ENCODE data around the gene ATRAID.

DNA sequence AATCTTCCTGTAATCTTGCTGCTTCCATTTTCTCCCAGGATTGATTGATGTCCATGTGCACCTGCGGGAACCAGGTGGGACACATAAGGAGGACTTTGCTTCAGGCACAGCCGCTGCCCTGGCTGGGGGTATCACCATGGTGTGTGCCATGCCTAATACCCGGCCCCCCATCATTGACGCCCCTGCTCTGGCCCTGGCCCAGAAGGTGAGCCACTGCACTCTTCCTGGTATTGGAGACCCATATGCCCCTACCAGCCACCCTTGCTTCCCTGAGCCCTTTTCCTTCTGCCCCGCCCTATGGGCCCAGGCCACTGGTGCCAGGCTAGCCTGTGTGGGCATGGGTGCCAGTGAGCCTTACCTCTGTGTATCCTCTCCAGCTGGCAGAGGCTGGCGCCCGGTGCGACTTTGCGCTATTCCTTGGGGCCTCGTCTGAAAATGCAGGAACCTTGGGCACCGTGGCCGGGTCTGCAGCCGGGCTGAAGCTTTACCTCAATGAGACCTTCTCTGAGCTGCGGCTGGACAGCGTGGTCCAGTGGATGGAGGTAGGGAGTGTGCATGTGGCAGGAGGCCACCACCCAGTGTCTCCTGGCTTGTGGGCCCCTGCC lies 25.6 kb downstream of the ATRAID start:
- TF ChIP-seq, protein P1, sequence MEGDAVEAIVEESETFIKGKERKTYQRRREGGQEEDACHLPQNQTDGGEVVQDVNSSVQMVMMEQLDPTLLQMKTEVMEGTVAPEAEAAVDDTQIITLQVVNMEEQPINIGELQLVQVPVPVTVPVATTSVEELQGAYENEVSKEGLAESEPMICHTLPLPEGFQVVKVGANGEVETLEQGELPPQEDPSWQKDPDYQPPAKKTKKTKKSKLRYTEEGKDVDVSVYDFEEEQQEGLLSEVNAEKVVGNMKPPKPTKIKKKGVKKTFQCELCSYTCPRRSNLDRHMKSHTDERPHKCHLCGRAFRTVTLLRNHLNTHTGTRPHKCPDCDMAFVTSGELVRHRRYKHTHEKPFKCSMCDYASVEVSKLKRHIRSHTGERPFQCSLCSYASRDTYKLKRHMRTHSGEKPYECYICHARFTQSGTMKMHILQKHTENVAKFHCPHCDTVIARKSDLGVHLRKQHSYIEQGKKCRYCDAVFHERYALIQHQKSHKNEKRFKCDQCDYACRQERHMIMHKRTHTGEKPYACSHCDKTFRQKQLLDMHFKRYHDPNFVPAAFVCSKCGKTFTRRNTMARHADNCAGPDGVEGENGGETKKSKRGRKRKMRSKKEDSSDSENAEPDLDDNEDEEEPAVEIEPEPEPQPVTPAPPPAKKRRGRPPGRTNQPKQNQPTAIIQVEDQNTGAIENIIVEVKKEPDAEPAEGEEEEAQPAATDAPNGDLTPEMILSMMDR (IDR thresholded peaks at IDR 0.05) = no peak
- TF ChIP-seq, protein P2, sequence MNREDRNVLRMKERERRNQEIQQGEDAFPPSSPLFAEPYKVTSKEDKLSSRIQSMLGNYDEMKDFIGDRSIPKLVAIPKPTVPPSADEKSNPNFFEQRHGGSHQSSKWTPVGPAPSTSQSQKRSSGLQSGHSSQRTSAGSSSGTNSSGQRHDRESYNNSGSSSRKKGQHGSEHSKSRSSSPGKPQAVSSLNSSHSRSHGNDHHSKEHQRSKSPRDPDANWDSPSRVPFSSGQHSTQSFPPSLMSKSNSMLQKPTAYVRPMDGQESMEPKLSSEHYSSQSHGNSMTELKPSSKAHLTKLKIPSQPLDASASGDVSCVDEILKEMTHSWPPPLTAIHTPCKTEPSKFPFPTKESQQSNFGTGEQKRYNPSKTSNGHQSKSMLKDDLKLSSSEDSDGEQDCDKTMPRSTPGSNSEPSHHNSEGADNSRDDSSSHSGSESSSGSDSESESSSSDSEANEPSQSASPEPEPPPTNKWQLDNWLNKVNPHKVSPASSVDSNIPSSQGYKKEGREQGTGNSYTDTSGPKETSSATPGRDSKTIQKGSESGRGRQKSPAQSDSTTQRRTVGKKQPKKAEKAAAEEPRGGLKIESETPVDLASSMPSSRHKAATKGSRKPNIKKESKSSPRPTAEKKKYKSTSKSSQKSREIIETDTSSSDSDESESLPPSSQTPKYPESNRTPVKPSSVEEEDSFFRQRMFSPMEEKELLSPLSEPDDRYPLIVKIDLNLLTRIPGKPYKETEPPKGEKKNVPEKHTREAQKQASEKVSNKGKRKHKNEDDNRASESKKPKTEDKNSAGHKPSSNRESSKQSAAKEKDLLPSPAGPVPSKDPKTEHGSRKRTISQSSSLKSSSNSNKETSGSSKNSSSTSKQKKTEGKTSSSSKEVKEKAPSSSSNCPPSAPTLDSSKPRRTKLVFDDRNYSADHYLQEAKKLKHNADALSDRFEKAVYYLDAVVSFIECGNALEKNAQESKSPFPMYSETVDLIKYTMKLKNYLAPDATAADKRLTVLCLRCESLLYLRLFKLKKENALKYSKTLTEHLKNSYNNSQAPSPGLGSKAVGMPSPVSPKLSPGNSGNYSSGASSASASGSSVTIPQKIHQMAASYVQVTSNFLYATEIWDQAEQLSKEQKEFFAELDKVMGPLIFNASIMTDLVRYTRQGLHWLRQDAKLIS (CRISPR knock-in tag; IDR thresholded peaks at IDR 0.05; ENCODE audit: borderline replicate concordance) = no peak
- TF ChIP-seq, protein P3, sequence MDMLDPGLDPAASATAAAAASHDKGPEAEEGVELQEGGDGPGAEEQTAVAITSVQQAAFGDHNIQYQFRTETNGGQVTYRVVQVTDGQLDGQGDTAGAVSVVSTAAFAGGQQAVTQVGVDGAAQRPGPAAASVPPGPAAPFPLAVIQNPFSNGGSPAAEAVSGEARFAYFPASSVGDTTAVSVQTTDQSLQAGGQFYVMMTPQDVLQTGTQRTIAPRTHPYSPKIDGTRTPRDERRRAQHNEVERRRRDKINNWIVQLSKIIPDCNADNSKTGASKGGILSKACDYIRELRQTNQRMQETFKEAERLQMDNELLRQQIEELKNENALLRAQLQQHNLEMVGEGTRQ (CRISPR knock-in tag; IDR thresholded peaks at IDR 0.05) = no peak
- TF ChIP-seq ZNF121 (CRISPR knock-in tag; IDR thresholded peaks at IDR 0.05) = no peak
- TF ChIP-seq MXD4 (CRISPR knock-in tag; IDR thresholded peaks at IDR 0.05; ENCODE audit: borderline replicate concordance) = no peak
- TF ChIP-seq SP1 (CRISPR knock-in tag; conservative IDR thresholded peaks at IDR 0.05) = no peak
- no peak for TF ChIP-seq ZNF138 (CRISPR knock-in tag; conservative IDR thresholded peaks at IDR 0.05)
- no peak for TF ChIP-seq TCF7 (CRISPR knock-in tag; IDR thresholded peaks at IDR 0.05; ENCODE audit: low read depth)
- TF ChIP-seq, protein P4, sequence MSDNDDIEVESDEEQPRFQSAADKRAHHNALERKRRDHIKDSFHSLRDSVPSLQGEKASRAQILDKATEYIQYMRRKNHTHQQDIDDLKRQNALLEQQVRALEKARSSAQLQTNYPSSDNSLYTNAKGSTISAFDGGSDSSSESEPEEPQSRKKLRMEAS (CRISPR knock-in tag; IDR thresholded peaks at IDR 0.05) = no peak
- TF ChIP-seq, protein P5, sequence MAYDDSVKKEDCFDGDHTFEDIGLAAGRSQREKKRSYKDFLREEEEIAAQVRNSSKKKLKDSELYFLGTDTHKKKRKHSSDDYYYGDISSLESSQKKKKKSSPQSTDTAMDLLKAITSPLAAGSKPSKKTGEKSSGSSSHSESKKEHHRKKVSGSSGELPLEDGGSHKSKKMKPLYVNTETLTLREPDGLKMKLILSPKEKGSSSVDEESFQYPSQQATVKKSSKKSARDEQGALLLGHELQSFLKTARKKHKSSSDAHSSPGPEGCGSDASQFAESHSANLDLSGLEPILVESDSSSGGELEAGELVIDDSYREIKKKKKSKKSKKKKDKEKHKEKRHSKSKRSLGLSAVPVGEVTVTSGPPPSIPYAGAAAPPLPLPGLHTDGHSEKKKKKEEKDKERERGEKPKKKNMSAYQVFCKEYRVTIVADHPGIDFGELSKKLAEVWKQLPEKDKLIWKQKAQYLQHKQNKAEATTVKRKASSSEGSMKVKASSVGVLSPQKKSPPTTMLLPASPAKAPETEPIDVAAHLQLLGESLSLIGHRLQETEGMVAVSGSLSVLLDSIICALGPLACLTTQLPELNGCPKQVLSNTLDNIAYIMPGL (CRISPR knock-in tag; IDR thresholded peaks at IDR 0.05) = no peak
- no peak for TF ChIP-seq NR3C1 (CRISPR knock-in tag; conservative IDR thresholded peaks at IDR 0.05; ENCODE audit: low read depth)
- no peak for TF ChIP-seq SMAD4 (CRISPR knock-in tag; IDR thresholded peaks at IDR 0.05)
- TF ChIP-seq, protein P6, sequence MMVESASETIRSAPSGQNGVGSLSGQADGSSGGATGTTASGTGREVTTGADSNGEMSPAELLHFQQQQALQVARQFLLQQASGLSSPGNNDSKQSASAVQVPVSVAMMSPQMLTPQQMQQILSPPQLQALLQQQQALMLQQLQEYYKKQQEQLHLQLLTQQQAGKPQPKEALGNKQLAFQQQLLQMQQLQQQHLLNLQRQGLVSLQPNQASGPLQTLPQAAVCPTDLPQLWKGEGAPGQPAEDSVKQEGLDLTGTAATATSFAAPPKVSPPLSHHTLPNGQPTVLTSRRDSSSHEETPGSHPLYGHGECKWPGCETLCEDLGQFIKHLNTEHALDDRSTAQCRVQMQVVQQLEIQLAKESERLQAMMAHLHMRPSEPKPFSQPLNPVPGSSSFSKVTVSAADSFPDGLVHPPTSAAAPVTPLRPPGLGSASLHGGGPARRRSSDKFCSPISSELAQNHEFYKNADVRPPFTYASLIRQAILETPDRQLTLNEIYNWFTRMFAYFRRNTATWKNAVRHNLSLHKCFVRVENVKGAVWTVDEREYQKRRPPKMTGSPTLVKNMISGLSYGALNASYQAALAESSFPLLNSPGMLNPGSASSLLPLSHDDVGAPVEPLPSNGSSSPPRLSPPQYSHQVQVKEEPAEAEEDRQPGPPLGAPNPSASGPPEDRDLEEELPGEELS (CRISPR knock-in tag; IDR thresholded peaks at IDR 0.05) = no peak
- TF ChIP-seq, protein P7, sequence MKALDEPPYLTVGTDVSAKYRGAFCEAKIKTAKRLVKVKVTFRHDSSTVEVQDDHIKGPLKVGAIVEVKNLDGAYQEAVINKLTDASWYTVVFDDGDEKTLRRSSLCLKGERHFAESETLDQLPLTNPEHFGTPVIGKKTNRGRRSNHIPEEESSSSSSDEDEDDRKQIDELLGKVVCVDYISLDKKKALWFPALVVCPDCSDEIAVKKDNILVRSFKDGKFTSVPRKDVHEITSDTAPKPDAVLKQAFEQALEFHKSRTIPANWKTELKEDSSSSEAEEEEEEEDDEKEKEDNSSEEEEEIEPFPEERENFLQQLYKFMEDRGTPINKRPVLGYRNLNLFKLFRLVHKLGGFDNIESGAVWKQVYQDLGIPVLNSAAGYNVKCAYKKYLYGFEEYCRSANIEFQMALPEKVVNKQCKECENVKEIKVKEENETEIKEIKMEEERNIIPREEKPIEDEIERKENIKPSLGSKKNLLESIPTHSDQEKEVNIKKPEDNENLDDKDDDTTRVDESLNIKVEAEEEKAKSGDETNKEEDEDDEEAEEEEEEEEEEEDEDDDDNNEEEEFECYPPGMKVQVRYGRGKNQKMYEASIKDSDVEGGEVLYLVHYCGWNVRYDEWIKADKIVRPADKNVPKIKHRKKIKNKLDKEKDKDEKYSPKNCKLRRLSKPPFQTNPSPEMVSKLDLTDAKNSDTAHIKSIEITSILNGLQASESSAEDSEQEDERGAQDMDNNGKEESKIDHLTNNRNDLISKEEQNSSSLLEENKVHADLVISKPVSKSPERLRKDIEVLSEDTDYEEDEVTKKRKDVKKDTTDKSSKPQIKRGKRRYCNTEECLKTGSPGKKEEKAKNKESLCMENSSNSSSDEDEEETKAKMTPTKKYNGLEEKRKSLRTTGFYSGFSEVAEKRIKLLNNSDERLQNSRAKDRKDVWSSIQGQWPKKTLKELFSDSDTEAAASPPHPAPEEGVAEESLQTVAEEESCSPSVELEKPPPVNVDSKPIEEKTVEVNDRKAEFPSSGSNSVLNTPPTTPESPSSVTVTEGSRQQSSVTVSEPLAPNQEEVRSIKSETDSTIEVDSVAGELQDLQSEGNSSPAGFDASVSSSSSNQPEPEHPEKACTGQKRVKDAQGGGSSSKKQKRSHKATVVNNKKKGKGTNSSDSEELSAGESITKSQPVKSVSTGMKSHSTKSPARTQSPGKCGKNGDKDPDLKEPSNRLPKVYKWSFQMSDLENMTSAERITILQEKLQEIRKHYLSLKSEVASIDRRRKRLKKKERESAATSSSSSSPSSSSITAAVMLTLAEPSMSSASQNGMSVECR (CRISPR knock-in tag; IDR thresholded peaks at IDR 0.05; ENCODE audit: borderline replicate concordance) = no peak
